Type B pancreatic cell (in vitro differentiated cells): ENCODE data around the gene EBI3. TPM values are rescaled to one million over a fixed set of nuclear protein-coding genes. Genes with fewer than 3 reads are reported as not detected.
"Not testable (repeated sequence)": the region's sequence is repeated elsewhere in the genome, so short reads cannot be mapped to it uniquely, and the experiment has no call there.

ENCODE experiments used
- DNase-seq: peaks from one replicate; pipeline ENCODE4 v3.0.0; 2021; ENCODE audit warnings: mixed read lengths; ENCODE audit not compliant: unreplicated experiment; ENCODE audit errors: extremely low spot score
- H3K27ac Mint-ChIP-seq: 2 replicates; pipeline ENCODE4 v1.8.0; 2021; ENCODE audit warnings: mild to moderate bottlenecking, mixed read lengths
- H3K27me3 Mint-ChIP-seq: 2 replicates; pipeline ENCODE4 v1.8.0; 2021; ENCODE audit warnings: mixed read lengths
- H3K36me3 Mint-ChIP-seq: 2 replicates; pipeline ENCODE4 v1.8.0; 2021; ENCODE audit warnings: mixed read lengths
- H3K4me1 Mint-ChIP-seq: one replicate; pipeline ENCODE4 v1.8.0; 2021; ENCODE audit warnings: mixed read lengths; ENCODE audit not compliant: unreplicated experiment
- H3K4me3 Mint-ChIP-seq: 2 replicates; pipeline ENCODE4 v1.8.0; 2021; ENCODE audit warnings: mild to moderate bottlenecking, mixed read lengths
- H3K9me3 Mint-ChIP-seq: 2 replicates; pipeline ENCODE4 v1.8.0; 2021; ENCODE audit warnings: mixed read lengths
- total RNA-seq: library from RNA; stranded (reverse); gene quantifications from 2 replicates; pipeline ENCODE4 v1.2.1, GENCODE V29; 2021; ENCODE audit warnings: low replicate concordance
- TF ChIP-seq, protein P1 (sequence below): fragments of 200-600 bp; sonication (generic); conservative IDR thresholded peaks from 2 replicates; pipeline ENCODE4 v1.5.0; 2021; ENCODE audit warnings: antibody characterized with exemption, mild to moderate bottlenecking

Gene EBI3
- total RNA-seq, 1 donor from 2014 or later = 0.43 TPM

DNA sequence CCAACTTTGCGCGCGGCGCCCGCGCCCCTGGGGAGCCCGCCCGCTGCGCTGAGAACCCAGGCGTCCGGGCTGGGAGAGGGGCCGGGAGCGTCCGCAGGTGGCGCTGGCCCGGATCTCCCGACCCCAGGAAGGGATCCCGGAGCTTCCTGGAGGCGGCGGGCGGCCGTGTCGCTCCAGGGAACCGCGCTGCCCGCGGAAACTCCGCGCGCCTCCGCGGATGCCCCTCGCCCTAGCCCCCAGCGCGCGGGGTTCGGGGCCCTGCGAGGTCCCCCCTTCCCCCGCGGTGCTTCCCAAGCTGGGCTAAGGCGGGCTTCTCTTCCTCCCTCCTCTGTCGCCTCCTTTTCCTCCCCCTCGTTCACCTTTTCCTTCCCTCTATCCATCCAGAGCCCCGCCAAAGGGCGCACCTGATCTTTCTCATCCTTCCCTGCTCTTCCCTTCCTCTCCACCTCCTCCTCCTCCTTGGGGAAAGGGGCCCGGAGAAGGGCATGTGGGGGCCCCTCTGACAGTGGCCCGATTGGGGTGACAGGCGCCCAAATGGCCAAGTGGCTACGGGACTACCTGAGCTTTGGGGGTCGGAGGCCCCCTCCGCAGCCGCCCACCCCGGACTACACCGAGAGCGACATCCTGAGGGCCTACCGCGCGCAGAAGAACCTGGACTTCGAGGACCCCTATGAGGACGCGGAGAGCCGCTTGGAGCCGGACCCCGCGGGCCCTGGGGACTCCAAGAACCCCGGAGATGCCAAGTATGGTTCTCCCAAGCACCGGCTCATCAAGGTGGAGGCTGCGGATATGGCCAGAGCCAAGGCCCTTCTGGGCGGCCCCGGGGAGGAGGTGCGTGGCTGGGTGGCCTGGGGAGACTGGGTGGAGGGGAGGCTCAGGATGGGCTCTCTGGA, 50.5 kb downstream of the EBI3 start:
- H3K36me3 Mint-ChIP-seq = no peaks in the 10 kb centered on the region
- H3K4me3 Mint-ChIP-seq = peak overlapping the region; percentile 80
- H3K9me3 Mint-ChIP-seq = no peaks in the 10 kb centered on the region
- no peaks in the 10 kb centered on the region for H3K4me1 Mint-ChIP-seq
- no peak for DNase-seq
- TF ChIP-seq, protein P1, sequence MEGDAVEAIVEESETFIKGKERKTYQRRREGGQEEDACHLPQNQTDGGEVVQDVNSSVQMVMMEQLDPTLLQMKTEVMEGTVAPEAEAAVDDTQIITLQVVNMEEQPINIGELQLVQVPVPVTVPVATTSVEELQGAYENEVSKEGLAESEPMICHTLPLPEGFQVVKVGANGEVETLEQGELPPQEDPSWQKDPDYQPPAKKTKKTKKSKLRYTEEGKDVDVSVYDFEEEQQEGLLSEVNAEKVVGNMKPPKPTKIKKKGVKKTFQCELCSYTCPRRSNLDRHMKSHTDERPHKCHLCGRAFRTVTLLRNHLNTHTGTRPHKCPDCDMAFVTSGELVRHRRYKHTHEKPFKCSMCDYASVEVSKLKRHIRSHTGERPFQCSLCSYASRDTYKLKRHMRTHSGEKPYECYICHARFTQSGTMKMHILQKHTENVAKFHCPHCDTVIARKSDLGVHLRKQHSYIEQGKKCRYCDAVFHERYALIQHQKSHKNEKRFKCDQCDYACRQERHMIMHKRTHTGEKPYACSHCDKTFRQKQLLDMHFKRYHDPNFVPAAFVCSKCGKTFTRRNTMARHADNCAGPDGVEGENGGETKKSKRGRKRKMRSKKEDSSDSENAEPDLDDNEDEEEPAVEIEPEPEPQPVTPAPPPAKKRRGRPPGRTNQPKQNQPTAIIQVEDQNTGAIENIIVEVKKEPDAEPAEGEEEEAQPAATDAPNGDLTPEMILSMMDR = no peak
- H3K27ac Mint-ChIP-seq = no peak overlapping the region
- H3K27me3 Mint-ChIP-seq = peaks cover 55% of the 10 kb centered on the region

DNA sequence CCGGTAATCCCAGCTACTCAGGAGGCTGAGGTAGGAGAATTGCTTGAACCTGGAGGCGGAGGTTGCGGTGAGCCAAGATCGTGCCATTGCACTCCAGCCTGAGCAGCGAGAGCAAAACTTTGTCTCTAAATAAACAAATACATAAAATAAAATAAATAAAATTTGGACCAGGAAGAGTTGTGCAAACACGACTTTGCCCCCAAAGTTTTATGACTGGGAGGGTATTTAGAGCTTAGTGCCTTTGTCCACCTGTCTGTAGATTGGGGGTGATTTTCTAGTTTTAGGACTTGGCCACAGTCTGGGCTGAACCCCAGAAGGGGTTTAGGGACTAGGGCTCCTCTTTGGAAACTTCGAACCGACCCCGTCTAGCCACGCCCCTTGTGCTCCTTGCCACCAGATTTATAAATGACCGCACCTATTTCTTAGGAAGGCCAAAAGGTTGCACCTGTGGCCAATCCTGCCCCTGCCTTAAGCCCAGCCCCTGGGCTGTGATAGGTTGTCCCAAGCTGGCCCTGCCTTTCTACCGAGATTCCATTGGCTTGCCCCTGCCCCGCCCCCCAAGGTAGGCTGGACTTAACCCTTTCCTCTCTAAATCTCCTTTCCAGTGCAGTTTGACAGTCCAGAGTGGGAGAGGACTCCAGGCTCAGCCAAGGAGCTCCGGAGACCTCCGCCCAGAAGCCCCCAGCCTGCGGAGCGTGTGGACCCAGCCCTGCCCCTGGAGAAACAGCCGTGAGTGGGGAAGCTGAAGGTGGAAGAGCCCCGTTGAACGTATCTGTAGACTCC, 55.0 kb downstream of the EBI3 start:
- TF ChIP-seq, protein P1 = no peak
- H3K27me3 Mint-ChIP-seq = peaks cover 44% of the 10 kb centered on the region

GRCh38 chr19:4284974-4285373, 55.7 kb downstream of the EBI3 start:
- peaks cover 40% of the 10 kb centered on the region for H3K27me3 Mint-ChIP-seq
- no peaks in the 10 kb centered on the region for H3K36me3 Mint-ChIP-seq
- no peaks in the 10 kb centered on the region for H3K9me3 Mint-ChIP-seq
- TF ChIP-seq, protein P1 = no peak
- no peaks in the 10 kb centered on the region for H3K4me1 Mint-ChIP-seq
- no peak overlapping the region for H3K4me3 Mint-ChIP-seq
- H3K27ac Mint-ChIP-seq = no peak overlapping the region
- DNase-seq = no peak

More for the DNA sequence above, 55.0 kb downstream of the EBI3 start:
- no peak for DNase-seq
- H3K4me1 Mint-ChIP-seq = no peaks in the 10 kb centered on the region
- no peaks in the 10 kb centered on the region for H3K36me3 Mint-ChIP-seq
- no peak overlapping the region for H3K27ac Mint-ChIP-seq
- H3K9me3 Mint-ChIP-seq = no peaks in the 10 kb centered on the region
- H3K4me3 Mint-ChIP-seq = no peak overlapping the region

- not testable (repeated sequence) for H3K9me3 Mint-ChIP-seq, H3K4me3 Mint-ChIP-seq
- peaks cover 29% of the 10 kb centered on the region for H3K27me3 Mint-ChIP-seq
Measured at GRCh38 chr19:4286141-4286540, 56.8 kb downstream of the EBI3 start.

More at GRCh38 chr19:4286141-4286540, 56.8 kb downstream of the EBI3 start:
- not testable (repeated sequence) for DNase-seq, H3K36me3 Mint-ChIP-seq, H3K4me1 Mint-ChIP-seq, H3K27ac Mint-ChIP-seq

Other genes starting within 250 kb of the EBI3 start
- gene EEF2, start 244.1 kb upstream of the EBI3 start, total RNA-seq = 2,827 and 2,929 TPM in 2 replicates
- 39.8 and 42.3 TPM in 2 replicates for gene PIAS4, start 221.8 kb upstream of the EBI3 start, total RNA-seq
- 21.0 and 31.0 TPM in 2 replicates for gene ZBTB7A, start 162.6 kb upstream of the EBI3 start, total RNA-seq
- 144 TPM in 2 replicates for gene MAP2K2, start 105.4 kb upstream of the EBI3 start, total RNA-seq
- gene CREB3L3, start 75.9 kb upstream of the EBI3 start, total RNA-seq = 3.7 and 13.3 TPM in 2 replicates
- gene SIRT6, start 47.0 kb upstream of the EBI3 start, total RNA-seq = 26.7 and 29.2 TPM in 2 replicates
- gene ANKRD24, start 46.8 kb upstream of the EBI3 start, total RNA-seq = 0.48 and 1.1 TPM in 2 replicates
- 14.3 and 18.5 TPM in 2 replicates for gene YJU2, start 17.6 kb downstream of the EBI3 start, total RNA-seq
- gene SHD, start 49.7 kb downstream of the EBI3 start, total RNA-seq = 4.9 and 6.1 TPM in 2 replicates
- gene TMIGD2, start 72.9 kb downstream of the EBI3 start, total RNA-seq = not detected in 2 replicates
- gene FSD1, start 75.1 kb downstream of the EBI3 start, total RNA-seq = 4.8 and 26.3 TPM in 2 replicates
- 42.5 and 96.9 TPM in 2 replicates for gene STAP2, start 109.3 kb downstream of the EBI3 start, total RNA-seq
- gene MPND, start 114.0 kb downstream of the EBI3 start, total RNA-seq = 43.5 and 43.6 TPM in 2 replicates
- 74.4 and 87.2 TPM in 2 replicates for gene SH3GL1, start 171.0 kb downstream of the EBI3 start, total RNA-seq
- 25.7 and 46.3 TPM in 2 replicates for gene CHAF1A, start 173.1 kb downstream of the EBI3 start, total RNA-seq
- gene UBXN6, start 228.3 kb downstream of the EBI3 start, total RNA-seq = 60.8 and 81.5 TPM in 2 replicates
- gene HDGFL2, start 242.8 kb downstream of the EBI3 start, total RNA-seq = 45.0 and 77.9 TPM in 2 replicates